ENCODE measurements around the gene SAMSN1. TPM values are rescaled to one million over a fixed set of nuclear protein-coding genes. Genes with fewer than 3 reads are reported as not detected.
A peak's percentile ranks its signal among the peaks of the same experiment; 100 is the strongest.

Gene SAMSN1
- total and polyA plus RNA-seq, 9 of the 15 experiments (the other 6 are each of a cell fraction or from before 2014, with no cell fraction given), result 101 to 223 (median 159) TPM

DNA sequence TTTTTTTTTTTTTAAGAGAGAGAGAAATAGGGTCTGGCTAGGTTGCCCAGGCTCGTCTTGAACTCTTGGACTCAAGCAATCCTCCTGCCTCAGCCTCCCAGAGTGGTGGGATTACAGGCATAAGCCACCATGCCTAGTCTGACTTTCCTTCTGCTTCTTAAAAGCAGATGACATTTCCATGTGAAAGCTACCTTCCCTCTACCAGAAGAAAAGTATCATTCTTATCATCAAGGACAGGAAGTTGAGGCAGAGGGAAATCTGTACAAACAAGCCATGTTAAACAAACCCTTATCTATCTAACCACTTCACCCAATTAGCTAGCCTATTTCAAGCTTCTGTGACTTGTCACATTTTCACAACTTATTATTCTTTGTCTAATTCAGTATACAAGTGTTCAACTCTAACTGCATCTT, 54.8 kb downstream of the SAMSN1 start (continued):
- TF ChIP-seq, protein P1, sequence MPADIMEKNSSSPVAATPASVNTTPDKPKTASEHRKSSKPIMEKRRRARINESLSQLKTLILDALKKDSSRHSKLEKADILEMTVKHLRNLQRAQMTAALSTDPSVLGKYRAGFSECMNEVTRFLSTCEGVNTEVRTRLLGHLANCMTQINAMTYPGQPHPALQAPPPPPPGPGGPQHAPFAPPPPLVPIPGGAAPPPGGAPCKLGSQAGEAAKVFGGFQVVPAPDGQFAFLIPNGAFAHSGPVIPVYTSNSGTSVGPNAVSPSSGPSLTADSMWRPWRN (IDR thresholded peaks at IDR 0.05; ENCODE audit: low read depth), result peak; percentile 25; the same call in 1 of the 2 replicates
- TF ChIP-seq DPF2 (IDR thresholded peaks at IDR 0.05), result peak; percentile 73
- TF ChIP-seq PHF20 (IDR thresholded peaks at IDR 0.05; ENCODE audit: partially characterized antibody), result no peak
- no peak for TF ChIP-seq KLF6 (CRISPR knock-in tag; IDR thresholded peaks at IDR 0.05; ENCODE audit: borderline replicate concordance)
- TF ChIP-seq RCOR1 (IDR thresholded peaks at IDR 0.05; ENCODE audit: borderline replicate concordance in 1 of 2, low read depth in 2 of 2, low read length in 2 of 2), result peak in 1 of 2 experiments; percentile 89; a peak in 2 of 4 replicates
- no peak for TF ChIP-seq ATF1 (CRISPR knock-in tag; IDR thresholded peaks at IDR 0.05)
- TF ChIP-seq ATF1 (tag; IDR thresholded peaks at IDR 0.05), result no peak
- TF ChIP-seq, protein P2, sequence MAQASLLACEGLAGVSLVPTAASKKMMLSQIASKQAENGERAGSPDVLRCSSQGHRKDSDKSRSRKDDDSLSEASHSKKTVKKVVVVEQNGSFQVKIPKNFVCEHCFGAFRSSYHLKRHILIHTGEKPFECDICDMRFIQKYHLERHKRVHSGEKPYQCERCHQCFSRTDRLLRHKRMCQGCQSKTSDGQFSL (CRISPR knock-in tag; IDR thresholded peaks at IDR 0.05), result no peak
- TF ChIP-seq, protein P2 (tag; IDR thresholded peaks at IDR 0.05), result no peak
- TF ChIP-seq XRCC5 (IDR thresholded peaks at IDR 0.05; ENCODE audit: low read depth, low read length), result no peak
- TF ChIP-seq ZBED1 (IDR thresholded peaks at IDR 0.05), result no peak
- no peak for TF ChIP-seq SRF (CRISPR knock-in tag; IDR thresholded peaks at IDR 0.05)
- peak; percentile 70; the same call in 1 of the 2 replicates for TF ChIP-seq EP300 (IDR thresholded peaks at IDR 0.05; ENCODE audit: low read length)
- peak; percentile 62; the same call in 1 of the 2 replicates for TF ChIP-seq GATA2 (CRISPR knock-in tag; IDR thresholded peaks at IDR 0.05)
- TF ChIP-seq HDAC1 (IDR thresholded peaks at IDR 0.05), result peak in 1 of 2 experiments; percentile 61; a peak in 1 of 4 replicates
- TF ChIP-seq, protein P3, sequence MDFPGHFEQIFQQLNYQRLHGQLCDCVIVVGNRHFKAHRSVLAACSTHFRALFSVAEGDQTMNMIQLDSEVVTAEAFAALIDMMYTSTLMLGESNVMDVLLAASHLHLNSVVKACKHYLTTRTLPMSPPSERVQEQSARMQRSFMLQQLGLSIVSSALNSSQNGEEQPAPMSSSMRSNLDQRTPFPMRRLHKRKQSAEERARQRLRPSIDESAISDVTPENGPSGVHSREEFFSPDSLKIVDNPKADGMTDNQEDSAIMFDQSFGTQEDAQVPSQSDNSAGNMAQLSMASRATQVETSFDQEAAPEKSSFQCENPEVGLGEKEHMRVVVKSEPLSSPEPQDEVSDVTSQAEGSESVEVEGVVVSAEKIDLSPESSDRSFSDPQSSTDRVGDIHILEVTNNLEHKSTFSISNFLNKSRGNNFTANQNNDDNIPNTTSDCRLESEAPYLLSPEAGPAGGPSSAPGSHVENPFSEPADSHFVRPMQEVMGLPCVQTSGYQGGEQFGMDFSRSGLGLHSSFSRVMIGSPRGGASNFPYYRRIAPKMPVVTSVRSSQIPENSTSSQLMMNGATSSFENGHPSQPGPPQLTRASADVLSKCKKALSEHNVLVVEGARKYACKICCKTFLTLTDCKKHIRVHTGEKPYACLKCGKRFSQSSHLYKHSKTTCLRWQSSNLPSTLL (IDR thresholded peaks at IDR 0.05), result no peak
- no peak for TF ChIP-seq EP400 (IDR thresholded peaks at IDR 0.05)
- TF ChIP-seq CBFA2T3 (IDR thresholded peaks at IDR 0.05), result peak; percentile 87
- TF ChIP-seq ZNF121 (CRISPR knock-in tag; conservative IDR thresholded peaks at IDR 0.05), result peak; percentile 95
- TF ChIP-seq KLF10 (CRISPR knock-in tag; IDR thresholded peaks at IDR 0.05), result no peak
- no peak for TF ChIP-seq CSDE1 (IDR thresholded peaks at IDR 0.05)
- no peak for TF ChIP-seq ERF (CRISPR knock-in tag; IDR thresholded peaks at IDR 0.05)
- peak; percentile 81 for TF ChIP-seq ARID1B (IDR thresholded peaks at IDR 0.05)
- TF ChIP-seq, protein P4, sequence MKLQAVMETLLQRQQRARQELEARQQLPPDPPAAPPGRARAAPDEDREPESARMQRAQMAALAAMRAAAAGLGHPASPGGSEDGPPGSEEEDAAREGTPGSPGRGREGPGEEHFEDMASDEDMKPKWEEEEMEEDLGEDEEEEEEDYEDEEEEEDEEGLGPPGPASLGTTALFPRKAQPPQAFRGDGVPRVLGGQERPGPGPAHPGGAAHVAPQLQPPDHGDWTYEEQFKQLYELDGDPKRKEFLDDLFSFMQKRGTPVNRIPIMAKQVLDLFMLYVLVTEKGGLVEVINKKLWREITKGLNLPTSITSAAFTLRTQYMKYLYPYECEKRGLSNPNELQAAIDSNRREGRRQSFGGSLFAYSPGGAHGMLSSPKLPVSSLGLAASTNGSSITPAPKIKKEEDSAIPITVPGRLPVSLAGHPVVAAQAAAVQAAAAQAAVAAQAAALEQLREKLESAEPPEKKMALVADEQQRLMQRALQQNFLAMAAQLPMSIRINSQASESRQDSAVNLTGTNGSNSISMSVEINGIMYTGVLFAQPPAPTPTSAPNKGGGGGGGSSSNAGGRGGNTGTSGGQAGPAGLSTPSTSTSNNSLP (IDR thresholded peaks at IDR 0.05; ENCODE audit: borderline replicate concordance, low read depth, low read length), result no peak
- no peak for TF ChIP-seq WHSC1 (IDR thresholded peaks at IDR 0.05; ENCODE audit: low read length)
- peak; percentile 48; the same call in 1 of the 2 replicates for TF ChIP-seq SMARCC2 (IDR thresholded peaks at IDR 0.05; ENCODE audit: low read depth)

Measured in K562 (cell line).